ENCODE results near the gene COL13A1.

The COL13A1 gene

GRCh38 chr10:69801434-69802315, at the start of gene COL13A1:
Gene COL13A1, plus strand, starts transcription at chr10:69801906. Its CDS starts 518 bp downstream, at chr10:69802424.
- no peak for DNase-seq

GRCh38 chr10:69752479-69752878, 49.2 kb upstream of the COL13A1 start:
- no peak for DNase-seq

GRCh38 chr10:69756279-69756678, 45.4 kb upstream of the COL13A1 start:
- no peak for DNase-seq

- DNase-seq = no peak
Observed at GRCh38 chr10:69757206-69757552, 44.5 kb upstream of the COL13A1 start.

GRCh38 chr10:69757553-69758309, 44.0 kb upstream of the COL13A1 start:
- DNase-seq = no peak

GRCh38 chr10:69758310-69758728, 43.4 kb upstream of the COL13A1 start:
- no peak for DNase-seq

GRCh38 chr10:69759641-69760040, 42.1 kb upstream of the COL13A1 start:
- DNase-seq = no peak

GRCh38 chr10:69760072-69760471, 41.6 kb upstream of the COL13A1 start:
- no peak for DNase-seq

- no peak for DNase-seq
Observed at GRCh38 chr10:69761320-69761719, 40.4 kb upstream of the COL13A1 start.

- DNase-seq = no peak
Observed at GRCh38 chr10:69766161-69766910, 35.4 kb upstream of the COL13A1 start.

- DNase-seq = no peak
Observed at GRCh38 chr10:69767793-69768192, 33.9 kb upstream of the COL13A1 start.

- no peak for DNase-seq
Observed at GRCh38 chr10:69768386-69768785, 33.3 kb upstream of the COL13A1 start.

GRCh38 chr10:69769395-69769992, 32.2 kb upstream of the COL13A1 start:
- DNase-seq = no peak

GRCh38 chr10:69772933-69773704, 28.6 kb upstream of the COL13A1 start:
- DNase-seq = no peak

GRCh38 chr10:69774596-69774995, 27.1 kb upstream of the COL13A1 start:
- DNase-seq = no peak

- DNase-seq = no peak
Observed at GRCh38 chr10:69780077-69780476, 21.6 kb upstream of the COL13A1 start.

GRCh38 chr10:69781576-69781975, 20.1 kb upstream of the COL13A1 start:
- no peak for DNase-seq

- no peak for DNase-seq
Observed at GRCh38 chr10:69783515-69783914, 18.2 kb upstream of the COL13A1 start.

GRCh38 chr10:69786791-69787190, 14.9 kb upstream of the COL13A1 start:
- no peak for DNase-seq

GRCh38 chr10:69787681-69788080, 14.0 kb upstream of the COL13A1 start:
- DNase-seq = no peak

GRCh38 chr10:69789164-69789576, 12.5 kb upstream of the COL13A1 start:
- no peak for DNase-seq

- DNase-seq = no peak
Observed at GRCh38 chr10:69791812-69792211, 9.9 kb upstream of the COL13A1 start.

All from NCI-H1048 (cell line).